K562 (cell line): ENCODE data around the gene CMTM8. TPM values are rescaled to one million over a fixed set of nuclear protein-coding genes. Genes with fewer than 3 reads are reported as not detected.

ENCODE experiments used
- ATAC-seq: fragments of 200-7000 bp; cut with Tn5 transposase; 3 replicates; pipeline ENCODE4 v1.9.1; 2020; ENCODE audit warnings: moderate library complexity
- BruUV-seq: library from RNA; stranded (reverse); fragments of 400-500 nt; replicated peaks from 2 replicates; lab custom pipeline; 2021; lab: Mats Ljungman, UMichigan
- CTCF ChIA-PET: fragments of 300-600 bp; formaldehyde crosslinking; extraction: SDS; loops from one replicate; lab custom pipeline; 2021; ENCODE audit warnings: low intra/inter-chr PET ratio; lab: Yijun Ruan, JAX
- POLR2A ChIA-PET: fragments of 300-600, 350-650 bp; sonication (Branson Sonifier 250); formaldehyde crosslinking; extraction: SDS; loops from one replicate; lab custom pipeline; 2021; ENCODE audit warnings: antibody characterized with exemption, inconsistent platforms; lab: Yijun Ruan, JAX
- DNase-seq, 4 experiments: peaks; one replicate each; pipeline versions ENCODE4 v3.0.0 to v3.0.0-alpha.2; 2011 to 2018; ENCODE audit warnings: low spot score in 3 of 4, mixed read lengths in 3 of 4; ENCODE audit errors: extremely low read depth in 1 of 4
- FAIRE-seq: peaks from 2 replicates; lab custom pipeline; 2011; peaks lifted over from hg19 to GRCh38; lab: Jason Lieb, UNC
- H2AFZ ChIP-seq: 2 replicates; pipeline ENCODE4 v1.6.0; 2011; ENCODE audit warnings: low read depth, low read length, control low read depth, inconsistent platforms
- H3K27ac ChIP-seq: fragments of 200-600 bp; 3 replicates; pipeline ENCODE4 v1.8.0; 2011; ENCODE audit warnings: low read depth, mild to moderate bottlenecking, control low read depth, inconsistent platforms, low read length, moderate library complexity, mixed read lengths; ENCODE audit errors: extremely low read depth
- H3K27me3 ChIP-seq, 2 experiments: fragments of 300-600 bp in 1 of 2; 2 replicates in 1 of 2; 3 replicates in 1 of 2; pipeline versions ENCODE4 v1.6.0 to v1.8.0; 2011; ENCODE audit warnings: inconsistent platforms in 2 of 2, low read length in 2 of 2, mild to moderate bottlenecking in 1 of 2, mixed read lengths in 1 of 2, moderate library complexity in 1 of 2; ENCODE audit not compliant: control insufficient read depth in 2 of 2, insufficient read depth in 2 of 2
- H3K36me3 ChIP-seq: fragments of 300-600 bp; 3 replicates; pipeline ENCODE4 v1.8.0; 2011; ENCODE audit warnings: mild to moderate bottlenecking, low read length, inconsistent platforms; ENCODE audit not compliant: control insufficient read depth, insufficient read depth
- H3K4me1 ChIP-seq, 2 experiments: fragments of 200-600 bp in 1 of 2; replicated peaks in 1 of 2; 2 replicates in 1 of 2; 3 replicates in 1 of 2; pipeline versions ENCODE4 v1.5.1 to v1.8.0; 2011; ENCODE audit warnings: inconsistent platforms in 2 of 2, low read length in 2 of 2, mild to moderate bottlenecking in 1 of 2, mixed read lengths in 1 of 2, moderate library complexity in 1 of 2; ENCODE audit not compliant: control insufficient read depth in 2 of 2, insufficient read depth in 2 of 2
- H3K4me2 ChIP-seq: 2 replicates; pipeline ENCODE4 v1.6.1; 2011; ENCODE audit warnings: low read length, control low read depth, inconsistent platforms, mixed read lengths; ENCODE audit not compliant: insufficient read depth
- H3K4me3 ChIP-seq: fragments of 200-600 bp; sonication (generic), shearing (Covaris generic); 2 replicates; pipeline ENCODE4 v1.5.1; 2016; ENCODE audit warnings: control low read depth, inconsistent platforms
- H3K79me2 ChIP-seq: fragments of 200-600 bp; 3 replicates; pipeline ENCODE4 v1.8.0; 2011; ENCODE audit warnings: low read length, inconsistent platforms; ENCODE audit not compliant: control insufficient read depth, insufficient read depth
- H3K9ac ChIP-seq, 2 experiments: 2 replicates each; pipeline versions ENCODE4 v1.6.0 to v1.6.1; 2011; ENCODE audit warnings: low read depth in 2 of 2, low read length in 2 of 2, control low read depth in 1 of 2, inconsistent platforms in 1 of 2, mild to moderate bottlenecking in 1 of 2, mixed read lengths in 1 of 2; ENCODE audit not compliant: insufficient read depth in 1 of 2
- H3K9me1 ChIP-seq: one replicate; pipeline ENCODE4 v1.6.0; 2011; ENCODE audit warnings: inconsistent platforms, mild to moderate bottlenecking, low read length, moderate library complexity; ENCODE audit not compliant: control insufficient read depth, insufficient read depth
- H3K9me3 ChIP-seq: replicated peaks from 2 replicates; pipeline ENCODE4 v1.5.1; 2011; ENCODE audit warnings: low read depth, low read length, inconsistent platforms; ENCODE audit not compliant: control insufficient read depth, insufficient read depth
- H4K20me1 ChIP-seq: replicated peaks from 2 replicates; pipeline ENCODE4 v1.6.1; 2011; ENCODE audit warnings: low read length, inconsistent platforms, mixed read lengths; ENCODE audit not compliant: control insufficient read depth, insufficient read depth
- CXXC5 ChIP-seq: fragments of 250-450 bp; sonication (Bioruptor Pico); IDR thresholded peaks from 2 replicates; pipeline ENCODE4 v1.8.0; 2022; ENCODE audit warnings: inconsistent platforms, mild to moderate bottlenecking, moderate library complexity
- NFIC ChIP-seq: fragments of 450-650 bp; IDR thresholded peaks from 2 replicates; pipeline ENCODE4 v1.6.1; 2017; ENCODE audit warnings: mild to moderate bottlenecking, inconsistent platforms
- WGBS: fragments of 100-300 bp; shearing (Covaris generic); methylation state at CpG from one replicate; pipeline ENCODE4 v1.1.6; 2016; ENCODE audit warnings: low coverage, mixed read lengths; ENCODE audit not compliant: insufficient coverage; ENCODE audit errors: missing lambda C conversion rate; 5-methylcytosine and 5-hydroxymethylcytosine counted together
- in situ Hi-C: fragments of 300-500 bp; cut with MboI; formaldehyde crosslinking; loops from 4 replicates; pipeline ENCODE4 v1.15.0; 2018; ENCODE audit warnings: inconsistent platforms, mixed read lengths
- intact Hi-C: fragments of 100-400 bp; cut with micrococcal nuclease; formaldehyde crosslinking; loops from 2 replicates; pipeline ENCODE4 v1.14.2; 2022
- polyA plus RNA-seq, 8 experiments: library from polyadenylated mRNA; depleted of rRNA in 4 of 8; stranded (reverse) in 5 of 8; unstranded in 3 of 8; fragments of >200 nt; fragmentation: Nextera tagmentation in 2 of 8; fragmentation: Illumina TruSeq in 1 of 8; extraction: Ambion mirVana in 2 of 8; extraction: Trizol in 1 of 8; gene quantifications; 2 replicates each; pipeline versions ENCODE4 v1.2.1 to v1.2.3, GENCODE V29; 2011 to 2014; ENCODE audit warnings: inconsistent platforms in 1 of 8, missing spikeins in 1 of 8
- total RNA-seq, 7 experiments: library from RNA; depleted of rRNA in 6 of 7; stranded (reverse); fragments of >200 nt in 6 of 7; fragmentation: Illumina TruSeq in 2 of 7; extraction: Trizol in 2 of 7; gene quantifications; 2 replicates each; pipeline versions ENCODE4 v1.2.1 to v1.2.3, GENCODE V29; 2011 to 2021; ENCODE audit warnings: low replicate concordance in 1 of 7
- TF ChIP-seq, protein P1 (sequence below), 2 experiments: fragments of 450-650 bp in 1 of 2; sonication (generic) in 1 of 2; formaldehyde crosslinking in 1 of 2; IDR thresholded peaks; 2 replicates each; pipeline versions ENCODE4 v1.7.1 to v1.9.0; 2016 to 2022; ENCODE audit warnings: inconsistent platforms in 1 of 2, mild to moderate bottlenecking in 1 of 2, missing genetic modification reagents in 1 of 2

The CMTM8 gene
- total and polyA plus RNA-seq, 9 of the 15 experiments (the other 6 are each of a cell fraction or from before 2014, with no cell fraction given), result not detected

DNA sequence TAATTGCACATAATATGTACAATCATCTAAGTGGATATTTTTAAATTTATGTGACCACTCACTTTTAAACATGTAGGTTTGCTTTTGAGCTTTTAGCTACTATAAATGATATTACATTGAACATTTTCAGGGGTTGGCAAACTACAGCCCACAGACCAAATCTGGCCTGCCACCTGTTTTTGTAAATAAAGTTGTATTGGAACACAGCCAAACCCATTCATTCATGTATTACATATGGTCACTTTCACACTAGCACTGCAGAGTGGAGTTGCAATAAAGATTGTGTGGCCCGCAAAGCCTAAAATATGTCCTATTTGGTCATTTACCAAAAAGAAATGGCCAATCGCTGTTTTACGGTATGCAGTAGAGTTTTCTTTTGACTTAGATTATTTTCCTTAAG is 174.4 kb downstream of the CMTM8 start:
- WGBS, result 18% methylated on average over 3 of the region's 3 CpGs
- CTCF ChIA-PET, result no interaction called here
- no peaks in the 10 kb centered on the region for H3K36me3 ChIP-seq
- no TSS peak for BruUV-seq
- no peaks in the 10 kb centered on the region for H3K79me2 ChIP-seq
- H3K27ac ChIP-seq, result no peak overlapping the region
- POLR2A ChIA-PET, result no interaction called here
- peaks cover 15 to 30% of the 10 kb centered on the region in 2 experiments; a peak in 4 of 5 replicates for H3K27me3 ChIP-seq
- in situ Hi-C loops (no loop called here), intact Hi-C loops (no loop called here)
- no peak overlapping the region for H2AFZ ChIP-seq
- TF ChIP-seq CXXC5 (CRISPR knock-in tag) (no peak), NFIC (peak; percentile 41; the same call in 1 of the 2 replicates)
- TF ChIP-seq, protein P1, sequence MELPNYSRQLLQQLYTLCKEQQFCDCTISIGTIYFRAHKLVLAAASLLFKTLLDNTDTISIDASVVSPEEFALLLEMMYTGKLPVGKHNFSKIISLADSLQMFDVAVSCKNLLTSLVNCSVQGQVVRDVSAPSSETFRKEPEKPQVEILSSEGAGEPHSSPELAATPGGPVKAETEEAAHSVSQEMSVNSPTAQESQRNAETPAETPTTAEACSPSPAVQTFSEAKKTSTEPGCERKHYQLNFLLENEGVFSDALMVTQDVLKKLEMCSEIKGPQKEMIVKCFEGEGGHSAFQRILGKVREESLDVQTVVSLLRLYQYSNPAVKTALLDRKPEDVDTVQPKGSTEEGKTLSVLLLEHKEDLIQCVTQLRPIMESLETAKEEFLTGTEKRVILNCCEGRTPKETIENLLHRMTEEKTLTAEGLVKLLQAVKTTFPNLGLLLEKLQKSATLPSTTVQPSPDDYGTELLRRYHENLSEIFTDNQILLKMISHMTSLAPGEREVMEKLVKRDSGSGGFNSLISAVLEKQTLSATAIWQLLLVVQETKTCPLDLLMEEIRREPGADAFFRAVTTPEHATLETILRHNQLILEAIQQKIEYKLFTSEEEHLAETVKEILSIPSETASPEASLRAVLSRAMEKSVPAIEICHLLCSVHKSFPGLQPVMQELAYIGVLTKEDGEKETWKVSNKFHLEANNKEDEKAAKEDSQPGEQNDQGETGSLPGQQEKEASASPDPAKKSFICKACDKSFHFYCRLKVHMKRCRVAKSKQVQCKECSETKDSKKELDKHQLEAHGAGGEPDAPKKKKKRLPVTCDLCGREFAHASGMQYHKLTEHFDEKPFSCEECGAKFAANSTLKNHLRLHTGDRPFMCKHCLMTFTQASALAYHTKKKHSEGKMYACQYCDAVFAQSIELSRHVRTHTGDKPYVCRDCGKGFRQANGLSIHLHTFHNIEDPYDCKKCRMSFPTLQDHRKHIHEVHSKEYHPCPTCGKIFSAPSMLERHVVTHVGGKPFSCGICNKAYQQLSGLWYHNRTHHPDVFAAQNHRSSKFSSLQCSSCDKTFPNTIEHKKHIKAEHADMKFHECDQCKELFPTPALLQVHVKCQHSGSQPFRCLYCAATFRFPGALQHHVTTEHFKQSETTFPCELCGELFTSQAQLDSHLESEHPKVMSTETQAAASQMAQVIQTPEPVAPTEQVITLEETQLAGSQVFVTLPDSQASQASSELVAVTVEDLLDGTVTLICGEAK (IDR thresholded peaks at IDR 0.05), result 0 out of 2 replicates have a peak, but pooled peaks have one; percentile 25
- TF ChIP-seq, protein P1 (CRISPR knock-in tag; IDR thresholded peaks at IDR 0.05), result no peak
- H3K4me3 ChIP-seq, result no peak overlapping the region
- no peaks in the 10 kb centered on the region for H3K9me3 ChIP-seq
- H3K4me2 ChIP-seq, result no peak overlapping the region
- no peaks in the 10 kb centered on the region for H3K4me1 ChIP-seq
- no peaks in the 10 kb centered on the region for H3K9me1 ChIP-seq
- ATAC-seq, result no peak
- no peaks in the 10 kb centered on the region for H4K20me1 ChIP-seq
- no peak overlapping the region for H3K9ac ChIP-seq
- FAIRE-seq, result no peak
- no peak for DNase-seq
